ENCODE results near the gene TMEM30B. TPM values are rescaled to one million over a fixed set of nuclear protein-coding genes. Genes with fewer than 3 reads are reported as not detected.
"Not testable (repeated sequence)": the region's sequence is repeated elsewhere in the genome, so short reads cannot be mapped to it uniquely, and the experiment has no call there.

Gene TMEM30B
- total and polyA plus RNA-seq, 9 of the 15 experiments (the other 6 are each of a cell fraction or from before 2014, with no cell fraction given): 0.04 TPM; not detected in 8

DNA sequence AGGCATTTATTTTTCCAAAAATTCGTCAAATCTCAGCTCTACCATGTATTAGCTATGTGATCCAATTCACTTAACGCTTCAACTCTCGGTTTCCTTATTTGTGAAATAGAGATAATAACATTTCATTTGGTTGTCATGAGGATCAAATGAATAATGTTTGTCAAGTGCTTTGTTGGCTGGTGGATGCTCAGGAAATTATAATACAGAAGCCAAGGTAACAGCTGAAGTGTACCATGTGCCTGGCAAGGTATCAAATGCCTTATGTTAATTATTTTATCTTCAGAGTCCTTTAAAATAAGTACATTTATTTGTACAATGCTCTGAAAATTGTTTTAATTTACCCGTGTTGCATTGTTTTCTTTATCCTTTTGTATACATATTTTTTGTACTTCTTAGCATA lies 34.2 kb upstream of the TMEM30B start (continued):
- TF ChIP-seq, protein P1, sequence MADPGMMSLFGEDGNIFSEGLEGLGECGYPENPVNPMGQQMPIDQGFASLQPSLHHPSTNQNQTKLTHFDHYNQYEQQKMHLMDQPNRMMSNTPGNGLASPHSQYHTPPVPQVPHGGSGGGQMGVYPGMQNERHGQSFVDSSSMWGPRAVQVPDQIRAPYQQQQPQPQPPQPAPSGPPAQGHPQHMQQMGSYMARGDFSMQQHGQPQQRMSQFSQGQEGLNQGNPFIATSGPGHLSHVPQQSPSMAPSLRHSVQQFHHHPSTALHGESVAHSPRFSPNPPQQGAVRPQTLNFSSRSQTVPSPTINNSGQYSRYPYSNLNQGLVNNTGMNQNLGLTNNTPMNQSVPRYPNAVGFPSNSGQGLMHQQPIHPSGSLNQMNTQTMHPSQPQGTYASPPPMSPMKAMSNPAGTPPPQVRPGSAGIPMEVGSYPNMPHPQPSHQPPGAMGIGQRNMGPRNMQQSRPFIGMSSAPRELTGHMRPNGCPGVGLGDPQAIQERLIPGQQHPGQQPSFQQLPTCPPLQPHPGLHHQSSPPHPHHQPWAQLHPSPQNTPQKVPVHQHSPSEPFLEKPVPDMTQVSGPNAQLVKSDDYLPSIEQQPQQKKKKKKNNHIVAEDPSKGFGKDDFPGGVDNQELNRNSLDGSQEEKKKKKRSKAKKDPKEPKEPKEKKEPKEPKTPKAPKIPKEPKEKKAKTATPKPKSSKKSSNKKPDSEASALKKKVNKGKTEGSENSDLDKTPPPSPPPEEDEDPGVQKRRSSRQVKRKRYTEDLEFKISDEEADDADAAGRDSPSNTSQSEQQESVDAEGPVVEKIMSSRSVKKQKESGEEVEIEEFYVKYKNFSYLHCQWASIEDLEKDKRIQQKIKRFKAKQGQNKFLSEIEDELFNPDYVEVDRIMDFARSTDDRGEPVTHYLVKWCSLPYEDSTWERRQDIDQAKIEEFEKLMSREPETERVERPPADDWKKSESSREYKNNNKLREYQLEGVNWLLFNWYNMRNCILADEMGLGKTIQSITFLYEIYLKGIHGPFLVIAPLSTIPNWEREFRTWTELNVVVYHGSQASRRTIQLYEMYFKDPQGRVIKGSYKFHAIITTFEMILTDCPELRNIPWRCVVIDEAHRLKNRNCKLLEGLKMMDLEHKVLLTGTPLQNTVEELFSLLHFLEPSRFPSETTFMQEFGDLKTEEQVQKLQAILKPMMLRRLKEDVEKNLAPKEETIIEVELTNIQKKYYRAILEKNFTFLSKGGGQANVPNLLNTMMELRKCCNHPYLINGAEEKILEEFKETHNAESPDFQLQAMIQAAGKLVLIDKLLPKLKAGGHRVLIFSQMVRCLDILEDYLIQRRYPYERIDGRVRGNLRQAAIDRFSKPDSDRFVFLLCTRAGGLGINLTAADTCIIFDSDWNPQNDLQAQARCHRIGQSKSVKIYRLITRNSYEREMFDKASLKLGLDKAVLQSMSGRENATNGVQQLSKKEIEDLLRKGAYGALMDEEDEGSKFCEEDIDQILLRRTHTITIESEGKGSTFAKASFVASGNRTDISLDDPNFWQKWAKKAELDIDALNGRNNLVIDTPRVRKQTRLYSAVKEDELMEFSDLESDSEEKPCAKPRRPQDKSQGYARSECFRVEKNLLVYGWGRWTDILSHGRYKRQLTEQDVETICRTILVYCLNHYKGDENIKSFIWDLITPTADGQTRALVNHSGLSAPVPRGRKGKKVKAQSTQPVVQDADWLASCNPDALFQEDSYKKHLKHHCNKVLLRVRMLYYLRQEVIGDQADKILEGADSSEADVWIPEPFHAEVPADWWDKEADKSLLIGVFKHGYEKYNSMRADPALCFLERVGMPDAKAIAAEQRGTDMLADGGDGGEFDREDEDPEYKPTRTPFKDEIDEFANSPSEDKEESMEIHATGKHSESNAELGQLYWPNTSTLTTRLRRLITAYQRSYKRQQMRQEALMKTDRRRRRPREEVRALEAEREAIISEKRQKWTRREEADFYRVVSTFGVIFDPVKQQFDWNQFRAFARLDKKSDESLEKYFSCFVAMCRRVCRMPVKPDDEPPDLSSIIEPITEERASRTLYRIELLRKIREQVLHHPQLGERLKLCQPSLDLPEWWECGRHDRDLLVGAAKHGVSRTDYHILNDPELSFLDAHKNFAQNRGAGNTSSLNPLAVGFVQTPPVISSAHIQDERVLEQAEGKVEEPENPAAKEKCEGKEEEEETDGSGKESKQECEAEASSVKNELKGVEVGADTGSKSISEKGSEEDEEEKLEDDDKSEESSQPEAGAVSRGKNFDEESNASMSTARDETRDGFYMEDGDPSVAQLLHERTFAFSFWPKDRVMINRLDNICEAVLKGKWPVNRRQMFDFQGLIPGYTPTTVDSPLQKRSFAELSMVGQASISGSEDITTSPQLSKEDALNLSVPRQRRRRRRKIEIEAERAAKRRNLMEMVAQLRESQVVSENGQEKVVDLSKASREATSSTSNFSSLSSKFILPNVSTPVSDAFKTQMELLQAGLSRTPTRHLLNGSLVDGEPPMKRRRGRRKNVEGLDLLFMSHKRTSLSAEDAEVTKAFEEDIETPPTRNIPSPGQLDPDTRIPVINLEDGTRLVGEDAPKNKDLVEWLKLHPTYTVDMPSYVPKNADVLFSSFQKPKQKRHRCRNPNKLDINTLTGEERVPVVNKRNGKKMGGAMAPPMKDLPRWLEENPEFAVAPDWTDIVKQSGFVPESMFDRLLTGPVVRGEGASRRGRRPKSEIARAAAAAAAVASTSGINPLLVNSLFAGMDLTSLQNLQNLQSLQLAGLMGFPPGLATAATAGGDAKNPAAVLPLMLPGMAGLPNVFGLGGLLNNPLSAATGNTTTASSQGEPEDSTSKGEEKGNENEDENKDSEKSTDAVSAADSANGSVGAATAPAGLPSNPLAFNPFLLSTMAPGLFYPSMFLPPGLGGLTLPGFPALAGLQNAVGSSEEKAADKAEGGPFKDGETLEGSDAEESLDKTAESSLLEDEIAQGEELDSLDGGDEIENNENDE (IDR thresholded peaks at IDR 0.05; ENCODE audit: low read depth, low read length): no peak

DNA sequence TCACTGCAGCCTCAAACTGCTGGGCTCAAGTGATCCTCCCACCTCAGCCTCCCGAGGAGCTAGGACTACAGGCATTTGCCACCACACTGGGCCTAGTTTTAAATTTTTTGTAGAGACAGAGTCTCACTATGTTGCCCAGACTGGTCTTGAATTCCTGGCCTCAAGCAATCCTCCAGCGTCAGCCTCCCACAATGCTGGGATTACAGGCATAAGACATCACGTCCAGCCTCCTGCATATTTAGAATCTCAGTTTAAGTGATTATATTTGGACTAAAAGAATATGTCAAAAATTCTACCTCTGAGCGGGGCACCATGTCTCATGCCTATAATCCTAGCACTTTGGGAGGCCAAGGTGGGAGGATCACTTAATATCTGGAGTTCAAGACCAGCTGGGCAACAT lies 27.6 kb upstream of the TMEM30B start:
- H3K9me3 ChIP-seq (replicated peaks; ENCODE audit: control insufficient read depth, insufficient read depth, low read depth, low read length); H4K20me1 ChIP-seq (replicated peaks; ENCODE audit: control insufficient read depth, insufficient read depth, low read length); H3K4me3 ChIP-seq; H3K4me1 ChIP-seq (replicated peaks in 1 of 2; ENCODE audit: control insufficient read depth in 2 of 2, insufficient read depth in 2 of 2, low read length in 2 of 2); intact Hi-C loops (cut with micrococcal nuclease); H3K9ac ChIP-seq (ENCODE audit: insufficient read depth in 1 of 2, low read depth in 2 of 2, low read length in 2 of 2); H3K27ac ChIP-seq (ENCODE audit: extremely low read depth, low read depth, low read length); ATAC-seq; H3K27me3 ChIP-seq (ENCODE audit: control insufficient read depth in 2 of 2, insufficient read depth in 2 of 2, low read length in 2 of 2); FAIRE-seq; H2AFZ ChIP-seq (ENCODE audit: low read depth, low read length); BruUV-seq (replicated peaks); DNase-seq (ENCODE audit: extremely low read depth in 1 of 4, low spot score in 3 of 4); in situ Hi-C loops (cut with MboI); CTCF ChIA-PET (ENCODE audit: low intra/inter-chr PET ratio); H3K36me3 ChIP-seq (ENCODE audit: control insufficient read depth, insufficient read depth, low read length); POLR2A ChIA-PET; H3K9me1 ChIP-seq (ENCODE audit: control insufficient read depth, insufficient read depth, low read length); H3K79me2 ChIP-seq (ENCODE audit: control insufficient read depth, insufficient read depth, low read length); H3K4me2 ChIP-seq (ENCODE audit: insufficient read depth, low read length): not testable (repeated sequence)
- WGBS (ENCODE audit: insufficient coverage, low coverage, missing lambda C conversion rate): 8% methylated on average over 4 of the region's 4 CpGs

Data from K562 (cell line).